CD14-positive monocyte (primary cell): ENCODE data around the gene FCRL6. TPM values are rescaled to one million over a fixed set of nuclear protein-coding genes. Genes with fewer than 3 reads are reported as not detected.

Experiments used
- DNase-seq, 3 donors: peaks; one replicate each; pipeline ENCODE4 v3.0.0-alpha.2; 2011 to 2022
- H2AFZ ChIP-seq: 2 replicates; pipeline ENCODE4 v1.6.0; 2012; ENCODE audit warnings: mild to moderate bottlenecking, low read depth, low read length, inconsistent platforms; ENCODE audit not compliant: insufficient read depth, poor library complexity, severe bottlenecking
- H3K27ac ChIP-seq, 2 donors: 1 replicate in 1 of 2; 2 replicates in 1 of 2; pipeline ENCODE4 v1.5.1; 2012 to 2013; ENCODE audit warnings: low read length in 2 of 2, control low read depth in 1 of 2, inconsistent platforms in 1 of 2, low read depth in 1 of 2, mild to moderate bottlenecking in 1 of 2
- H3K27me3 ChIP-seq, 2 donors: one replicate each; pipeline versions ENCODE4 v1.6.0 to v1.6.1; 2011 to 2013; ENCODE audit warnings: low read length in 2 of 2; ENCODE audit not compliant: control insufficient read depth in 2 of 2, insufficient read depth in 2 of 2
- H3K36me3 ChIP-seq, 2 donors: replicated peaks in 1 of 2; 1 replicate in 1 of 2; 2 replicates in 1 of 2; pipeline versions ENCODE4 v1.5.1 to v1.6.1; 2012 to 2013; ENCODE audit warnings: low read length in 2 of 2, control low read depth in 1 of 2, inconsistent platforms in 1 of 2, mild to moderate bottlenecking in 1 of 2; ENCODE audit not compliant: insufficient read depth in 2 of 2, control insufficient read depth in 1 of 2
- H3K4me1 ChIP-seq, 2 donors: 1 replicate in 1 of 2; 2 replicates in 1 of 2; pipeline versions ENCODE4 v1.5.1 to v1.6.1; 2012 to 2013; ENCODE audit warnings: low read length in 2 of 2, control low read depth in 1 of 2, inconsistent platforms in 1 of 2, mild to moderate bottlenecking in 1 of 2, moderate library complexity in 1 of 2; ENCODE audit not compliant: insufficient read depth in 2 of 2, control insufficient read depth in 1 of 2
- H3K4me2 ChIP-seq: replicated peaks from 2 replicates; pipeline ENCODE3; 2012; ENCODE audit warnings: low read length, moderate library complexity, mild to moderate bottlenecking; ENCODE audit not compliant: poor library complexity, severe bottlenecking; ENCODE audit errors: extremely low read depth
- H3K4me3 ChIP-seq, 3 experiments: fragments of 200-600 bp in 1 of 3; sonication (generic) in 1 of 3; replicated peaks in 1 of 3; 1 replicate in 2 of 3; 2 replicates in 1 of 3; pipeline ENCODE4 v1.5.1; 2011 to 2013; ENCODE audit warnings: low read length in 3 of 3, mild to moderate bottlenecking in 3 of 3, control low read depth in 2 of 3, low read depth in 2 of 3, inconsistent platforms in 1 of 3, moderate library complexity in 1 of 3
- H3K79me2 ChIP-seq: 2 replicates; pipeline ENCODE4 v1.6.0; 2012; ENCODE audit warnings: mild to moderate bottlenecking, control low read depth, inconsistent platforms, low read length, moderate library complexity; ENCODE audit not compliant: insufficient read depth
- H3K9ac ChIP-seq: 2 replicates; pipeline ENCODE4 v1.6.0; 2017; ENCODE audit warnings: low read length, mild to moderate bottlenecking; ENCODE audit not compliant: insufficient read depth, poor library complexity, severe bottlenecking
- H3K9me3 ChIP-seq, 2 donors: replicated peaks in 1 of 2; 1 replicate in 1 of 2; 2 replicates in 1 of 2; pipeline versions ENCODE4 v1.5.1 to v1.6.1; 2012 to 2013; ENCODE audit warnings: low read length in 2 of 2, control low read depth in 1 of 2; ENCODE audit not compliant: control insufficient read depth in 1 of 2, insufficient read depth in 1 of 2
- H4K20me1 ChIP-seq: 2 replicates; pipeline ENCODE4 v1.6.0; 2012; ENCODE audit warnings: mild to moderate bottlenecking, low read length, control low read depth, moderate library complexity; ENCODE audit not compliant: insufficient read depth
- H3K27ac Mint-ChIP-seq, 7 donors: one replicate each; pipeline ENCODE4 v1.8.0; 2020; ENCODE audit warnings: mild to moderate bottlenecking in 7 of 7, mixed read lengths in 7 of 7, moderate library complexity in 6 of 7, inconsistent platforms in 2 of 7
- H3K27me3 Mint-ChIP-seq, 3 donors: one replicate each; pipeline ENCODE4 v1.8.0; 2021 to 2022; ENCODE audit warnings: low read depth in 3 of 3, mild to moderate bottlenecking in 3 of 3, mixed read lengths in 3 of 3, moderate library complexity in 3 of 3, inconsistent platforms in 1 of 3
- H3K36me3 Mint-ChIP-seq, 2 donors: one replicate each; pipeline ENCODE4 v1.8.0; 2020; ENCODE audit warnings: mixed read lengths in 2 of 2, inconsistent platforms in 1 of 2, mild to moderate bottlenecking in 1 of 2
- H3K4me1 Mint-ChIP-seq: one replicate; pipeline ENCODE4 v1.8.0; 2020; ENCODE audit warnings: mild to moderate bottlenecking, mixed read lengths
- H3K4me3 Mint-ChIP-seq, 2 donors: one replicate each; pipeline ENCODE4 v1.8.0; 2020; ENCODE audit warnings: mild to moderate bottlenecking in 2 of 2, mixed read lengths in 2 of 2, moderate library complexity in 1 of 2
- H3K9me3 Mint-ChIP-seq, 7 donors: one replicate each; pipeline ENCODE4 v1.8.0; 2020 to 2022; ENCODE audit warnings: mixed read lengths in 7 of 7, mild to moderate bottlenecking in 6 of 7, moderate library complexity in 6 of 7, inconsistent platforms in 2 of 7
- CTCF ChIP-seq: fragments of 200-600 bp; IDR thresholded peaks from one replicate; pipeline ENCODE4 v1.8.0; 2022; ENCODE audit warnings: antibody characterized with exemption, mild to moderate bottlenecking
- WGBS: methylation state at CpG from one replicate; pipeline ENCODE4 v1.1.5; 2013; ENCODE audit warnings: missing lambda C conversion rate; ENCODE audit not compliant: insufficient coverage; 5-methylcytosine and 5-hydroxymethylcytosine counted together
- intact Hi-C, 2 donors: fragments of 100-400 bp; cut with micrococcal nuclease; formaldehyde crosslinking; loops; one replicate each; pipeline versions ENCODE4 v1.15.0 to v1.15.1; 2023
- polyA plus RNA-seq, 3 donors: library from polyadenylated mRNA; depleted of rRNA in 1 of 3; unstranded in 2 of 3; stranded (reverse) in 1 of 3; fragments of 300-500 nt in 2 of 3; fragments of >200 nt in 1 of 3; fragmentation: Illumina TruSeq in 2 of 3; gene quantifications; 1 replicate in 2 of 3; 2 replicates in 1 of 3; pipeline ENCODE4 v1.2.3, GENCODE V29; 2012 to 2021

FCRL6 gene
- polyA plus RNA-seq, 3 donors: 0.15 to 0.36 (median 0.17) TPM

- WGBS: 76% methylated on average over 4 of the region's 12 CpGs
- H3K4me1 Mint-ChIP-seq: peaks cover 14% of the 10 kb centered on the region
- peaks cover 11% of the 10 kb centered on the region for H4K20me1 ChIP-seq
These were observed 20.2 kb upstream of the FCRL6 start for GRCh38 chr1:159781992-159782391.

GRCh38 chr1:159783724-159784123, 18.4 kb upstream of the FCRL6 start:
- intact Hi-C loops: loop anchor here (5.0 to 10.0 kb wide), 3 partner anchors 109 to 311 kb away; partner anchors contain the start of gene IGSF8 (in 1 of the 2)
- no peak for DNase-seq
- no CpG with 5 or more reads among the region's 1 CpG for WGBS
- no peak overlapping the region for H3K27ac Mint-ChIP-seq
- Histone ChIP-seq H3K36me3 (peaks cover 0 to 8% of the 10 kb centered on the region in 2 donors), H3K27me3 (no peaks in the 10 kb centered on the region), H3K79me2 (no peaks in the 10 kb centered on the region), H2AFZ (no peak overlapping the region), H4K20me1 (peaks cover 11% of the 10 kb centered on the region), H3K4me3 (no peak overlapping the region), H3K9ac (no peak overlapping the region), H3K4me1 (peaks cover 13 to 17% of the 10 kb centered on the region in 2 donors), H3K4me2 (no peak overlapping the region), H3K9me3 (no peaks in the 10 kb centered on the region), H3K27ac (no peak overlapping the region)
- H3K27me3 Mint-ChIP-seq: peaks cover 0 to 4% (median 1%) of the 10 kb centered on the region in 3 donors
- no peak for TF ChIP-seq CTCF
- H3K36me3 Mint-ChIP-seq: peaks cover 3 to 5% of the 10 kb centered on the region in 2 donors
- H3K9me3 Mint-ChIP-seq: no peaks in the 10 kb centered on the region
- peaks cover 14% of the 10 kb centered on the region for H3K4me1 Mint-ChIP-seq
- no peak overlapping the region for H3K4me3 Mint-ChIP-seq

More at GRCh38 chr1:159781992-159782391, 20.2 kb upstream of the FCRL6 start:
- DNase-seq: no peak
- H2AFZ ChIP-seq: no peak overlapping the region
- peaks cover 0 to 8% of the 10 kb centered on the region in 2 donors for H3K36me3 ChIP-seq
- peak overlapping the region in 1 of 3 experiments; percentile 91 for H3K4me3 ChIP-seq
- no peaks in the 10 kb centered on the region for H3K9me3 Mint-ChIP-seq
- peak overlapping the region; percentile 95 for H3K4me2 ChIP-seq
- no peak overlapping the region for H3K27ac ChIP-seq
- H3K4me1 ChIP-seq: peaks cover 13 to 17% of the 10 kb centered on the region in 2 donors
- peaks cover 3 to 5% of the 10 kb centered on the region in 2 donors for H3K36me3 Mint-ChIP-seq
- peaks cover 0 to 4% (median 1%) of the 10 kb centered on the region in 3 donors for H3K27me3 Mint-ChIP-seq
- H3K4me3 Mint-ChIP-seq: no peak overlapping the region
- TF ChIP-seq CTCF: no peak
- no peak overlapping the region for H3K27ac Mint-ChIP-seq
- H3K27me3 ChIP-seq: no peaks in the 10 kb centered on the region
- intact Hi-C loops: loop anchor here (5.0 to 10.0 kb wide), 3 partner anchors 110 to 313 kb away; partner anchors contain the start of gene IGSF8 (in 1 of the 2)
- H3K79me2 ChIP-seq: no peaks in the 10 kb centered on the region
- no peak overlapping the region for H3K9ac ChIP-seq
- H3K9me3 ChIP-seq: no peaks in the 10 kb centered on the region
